Right cardiac atrium (tissue), 5 donors: ENCODE results near the gene LGALS9C. TPM values are rescaled to one million over a fixed set of nuclear protein-coding genes. Genes with fewer than 3 reads are reported as not detected.
"Not testable (repeated sequence)": the region's sequence is repeated elsewhere in the genome, so short reads cannot be mapped to it uniquely, and the experiment has no call there.

ENCODE experiments used
- ATAC-seq, 2 donors: fragments of 200-7000 bp; cut with Tn5 transposase; one replicate each; pipeline versions ENCODE4 v1.8.0 to v1.9.1; 2020; ENCODE audit warnings: moderate library complexity in 2 of 2, mild to moderate bottlenecking in 1 of 2
- DNase-seq, 3 donors: peaks; one replicate each; pipeline ENCODE4 v3.0.0-alpha.2; 2020
- H3K27ac ChIP-seq: one replicate; pipeline ENCODE4 v1.5.1; 2013; ENCODE audit warnings: mild to moderate bottlenecking, low read length, control low read depth, moderate library complexity
- H3K27me3 ChIP-seq: one replicate; pipeline ENCODE4 v1.6.1; 2013; ENCODE audit not compliant: control insufficient read depth, insufficient read depth
- H3K4me1 ChIP-seq: one replicate; pipeline ENCODE4 v1.6.1; 2013; ENCODE audit warnings: low read length; ENCODE audit not compliant: control insufficient read depth, insufficient read depth
- H3K4me3 ChIP-seq: one replicate; pipeline ENCODE4 v1.5.1; 2013; ENCODE audit warnings: low read length, control low read depth
- H3K9me3 ChIP-seq: one replicate; pipeline ENCODE4 v1.6.1; 2013; ENCODE audit warnings: low read length; ENCODE audit not compliant: control insufficient read depth
- WGBS: extraction: QIAGEN DNeasy Blood & Tissue Kit; methylation state at CpG from one replicate; pipeline ENCODE4 v1.1.7; 2013; 5-methylcytosine and 5-hydroxymethylcytosine counted together
- intact Hi-C, 4 donors: fragments of 100-400 bp; cut with DNase I; formaldehyde crosslinking; loops; one replicate each; pipeline versions ENCODE4 v1.11.0 to v1.14.0; 2022 to 2023
- polyA plus RNA-seq: library from polyadenylated mRNA; stranded (reverse); fragments of 200-250 nt; gene quantifications from one replicate; pipeline ENCODE4 v1.2.3, GENCODE V29; 2013
- total RNA-seq, 4 donors: library from RNA; stranded (reverse); fragmentation: NEBNext Ultra II Directional; extraction: Animal tissue kit (Norgen Biotek cat#: 25700); gene quantifications; one replicate each; pipeline ENCODE4 v1.2.1, GENCODE V29; 2021
- donor health status: healthy with polysubstance abuse.
- donor health status: DM: no; HTN: yes; CAD: no.
- donor health status: DM: no; HTN: no; CAD: no.
- donor health status: DM: no; HTN: yes; CAD: no; lungs with severe emphysema.
- donor health status: DM: yes; HTN: yes; CAD: no.

The LGALS9C gene
- total and polyA plus RNA-seq, 5 donors, result 0.20 TPM; not detected in 4

DNA sequence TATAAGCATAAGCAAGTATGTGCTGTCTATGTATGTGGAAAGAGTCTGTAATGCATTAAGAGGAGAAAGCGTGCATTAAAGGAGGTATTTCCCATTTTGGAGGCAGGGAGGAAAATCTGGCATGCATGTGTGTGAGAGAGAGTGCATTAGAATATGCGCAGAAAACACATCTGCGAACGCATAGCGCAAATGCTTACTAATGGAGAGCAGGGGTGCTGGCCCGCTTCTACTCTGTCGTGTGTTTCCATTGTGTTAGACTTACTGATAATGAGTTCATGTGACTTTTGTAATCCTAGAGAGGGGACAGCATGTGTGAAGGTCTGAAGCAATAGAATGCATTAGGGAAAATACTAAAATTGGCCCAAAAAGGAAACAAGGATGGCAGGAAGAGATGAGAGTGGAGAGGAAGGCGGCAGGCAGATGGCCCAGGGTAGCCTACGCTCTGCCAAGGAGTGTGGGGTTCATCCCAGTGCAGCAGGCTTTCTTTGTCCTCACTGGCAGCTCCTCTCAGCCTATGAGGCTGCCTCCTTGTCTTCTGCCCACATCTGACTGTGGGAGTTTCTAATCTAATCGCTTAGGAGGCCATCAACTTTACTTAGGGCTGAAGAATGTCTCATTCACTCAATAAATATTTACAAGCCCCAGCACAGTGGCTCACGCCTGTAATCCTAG, 12.6 kb upstream of the LGALS9C start:
- H3K9me3 ChIP-seq, H3K4me3 ChIP-seq, intact Hi-C loops, DNase-seq, H3K27ac ChIP-seq, H3K27me3 ChIP-seq, H3K4me1 ChIP-seq, ATAC-seq: not testable (repeated sequence)
- 72% methylated on average over 9 of the region's 11 CpGs for WGBS

DNA sequence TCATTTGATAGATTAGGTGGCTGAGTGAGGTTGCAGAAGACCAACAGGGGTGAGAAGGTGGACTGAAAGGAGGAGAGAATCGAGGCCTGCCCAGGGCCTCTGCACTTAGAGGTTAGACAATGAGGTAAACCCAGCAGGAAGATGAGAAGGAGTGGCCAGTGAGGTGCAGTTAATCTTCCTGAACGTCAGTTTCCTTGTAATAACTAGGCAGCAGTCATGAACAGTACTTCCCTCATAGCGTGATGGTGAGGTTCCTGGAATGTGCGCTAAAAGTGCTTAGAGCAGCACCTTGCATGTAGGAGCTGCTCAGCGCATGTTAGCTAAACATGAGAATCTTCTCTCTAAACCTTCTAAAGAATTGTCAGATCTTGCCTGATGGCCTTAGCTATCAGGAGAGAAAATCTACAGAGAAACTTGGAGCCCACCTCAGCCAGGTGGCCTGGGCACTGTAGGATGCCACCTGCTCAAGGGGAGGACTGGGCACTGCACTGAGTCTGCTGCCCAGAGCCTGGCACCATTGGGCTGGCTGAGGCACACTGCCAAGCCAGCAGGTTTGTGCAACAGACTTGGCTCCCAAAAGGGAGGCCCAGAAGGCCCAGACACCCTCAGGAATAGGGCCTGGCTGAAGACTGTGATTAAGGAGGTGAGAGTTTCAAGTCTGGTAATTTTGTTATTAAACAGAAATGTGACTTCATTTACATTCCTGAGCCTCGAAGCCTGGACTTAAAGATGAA, 10.2 kb upstream of the LGALS9C start:
- H3K27ac ChIP-seq, H3K27me3 ChIP-seq, H3K4me1 ChIP-seq, ATAC-seq, intact Hi-C loops, H3K9me3 ChIP-seq, H3K4me3 ChIP-seq: not testable (repeated sequence)
- 72% methylated on average over 6 of the region's 6 CpGs for WGBS
- peak in 1 of 3 donors; percentile 6 for DNase-seq

DNA sequence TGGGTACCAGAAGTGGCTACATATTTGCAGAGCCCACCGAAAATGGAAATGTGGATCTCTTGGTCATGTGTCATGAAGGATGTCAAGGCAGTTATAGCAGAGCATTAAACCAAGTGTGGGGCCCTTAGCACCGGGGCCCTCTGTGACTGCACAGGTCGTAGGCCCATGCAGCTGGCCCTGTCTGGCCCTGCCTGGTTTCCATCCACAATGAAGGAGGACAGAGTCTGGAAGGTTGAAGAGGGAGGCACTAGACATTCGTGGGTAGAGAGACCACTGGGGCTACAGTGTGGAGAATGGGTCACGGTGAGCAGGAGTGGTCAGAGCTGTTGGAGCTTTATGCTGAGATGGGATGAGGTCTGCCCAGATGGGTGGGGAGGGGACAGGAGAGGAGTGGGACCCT, 9.6 kb upstream of the LGALS9C start:
- H3K4me3 ChIP-seq, H3K27ac ChIP-seq, ATAC-seq, H3K27me3 ChIP-seq, H3K4me1 ChIP-seq, H3K9me3 ChIP-seq, intact Hi-C loops: not testable (repeated sequence)
- 84% methylated on average over 5 of the region's 5 CpGs for WGBS
- DNase-seq, result peak in 1 of 3 donors; percentile 9

DNA sequence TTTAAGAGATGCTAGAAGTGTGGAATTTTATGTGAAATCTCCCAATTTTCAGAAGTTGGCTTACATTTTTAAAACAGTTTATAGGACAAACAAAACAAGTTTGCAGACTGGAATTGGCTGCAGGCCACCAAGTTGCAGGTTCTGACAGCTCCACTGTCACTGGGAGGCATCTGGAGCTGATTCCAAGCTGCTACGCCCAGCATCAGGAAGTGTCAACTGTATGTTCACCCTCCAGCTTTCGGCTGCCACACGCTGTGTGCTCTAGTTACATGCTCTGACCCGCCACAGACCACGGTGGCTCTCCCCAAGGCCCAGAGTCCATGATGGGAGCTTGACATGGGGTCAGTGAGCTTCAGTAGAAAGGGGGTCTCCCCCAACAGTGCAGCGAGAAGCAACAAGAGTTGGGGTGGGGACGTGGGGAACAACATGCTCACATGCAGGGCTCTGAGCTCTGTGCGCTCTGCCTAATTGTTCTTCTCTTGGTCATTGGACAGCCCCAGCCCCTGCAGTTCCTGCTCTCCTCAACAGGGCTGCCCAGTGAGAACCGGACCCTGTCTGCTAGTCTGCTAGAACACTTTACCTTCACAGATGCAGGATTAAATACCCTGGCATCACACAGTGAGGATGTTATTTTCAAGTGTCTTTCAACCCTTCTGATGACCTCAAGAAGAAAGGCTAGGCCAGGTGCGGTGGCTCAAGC, 8.0 kb upstream of the LGALS9C start:
- H3K27ac ChIP-seq, H3K27me3 ChIP-seq, H3K4me1 ChIP-seq, DNase-seq, intact Hi-C loops, H3K9me3 ChIP-seq, H3K4me3 ChIP-seq, ATAC-seq: not testable (repeated sequence)
- WGBS, result 73% methylated on average over 9 of the region's 10 CpGs

DNA sequence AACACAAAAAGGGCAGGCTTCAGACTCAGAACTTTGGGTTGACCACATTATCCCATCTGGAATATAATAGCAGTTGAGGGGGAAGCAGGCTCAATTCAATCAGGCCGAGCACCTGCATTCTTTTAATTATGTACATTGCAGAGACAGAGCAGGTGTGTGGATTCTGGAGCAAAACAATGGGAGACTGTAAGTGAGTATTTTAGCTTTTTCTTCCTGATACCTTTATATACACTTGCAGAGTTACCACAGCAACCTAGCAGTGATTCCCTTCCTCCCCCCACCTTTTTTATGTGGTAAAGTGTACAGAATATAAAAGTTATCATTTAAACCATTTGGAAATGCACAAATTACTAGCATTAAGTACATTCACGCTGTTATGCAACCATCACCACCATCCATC, 6.8 kb upstream of the LGALS9C start:
- not testable (repeated sequence) for ATAC-seq
- WGBS, result 92% methylated on average over 2 of the region's 2 CpGs

DNA sequence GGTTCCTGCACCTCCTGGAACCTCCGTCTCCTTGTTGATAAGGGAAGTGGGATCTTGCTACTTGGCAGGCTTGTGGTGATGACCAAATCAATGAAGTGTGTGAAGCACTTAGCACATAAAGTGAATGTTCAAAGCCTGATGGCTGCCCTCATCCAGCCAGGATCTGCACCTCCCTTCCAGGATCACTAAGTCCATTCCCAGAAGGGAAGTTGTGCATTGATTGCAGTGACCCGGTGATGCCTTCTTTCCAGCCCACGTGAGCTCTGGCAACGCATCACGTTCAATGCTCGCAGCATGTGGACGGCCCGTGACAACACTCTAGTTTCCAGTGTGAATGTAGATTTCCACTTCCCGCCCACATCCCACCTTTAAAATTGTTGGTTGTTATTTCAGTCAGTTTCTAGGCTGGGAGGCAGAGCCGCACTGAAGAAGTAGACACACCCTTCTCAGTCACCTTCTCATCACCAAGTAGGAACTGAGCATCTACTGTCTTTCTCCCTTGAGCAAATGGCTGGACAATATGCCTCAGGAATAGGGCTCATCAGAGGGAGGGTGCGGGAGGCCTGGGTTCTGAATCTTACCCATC, 6.2 kb upstream of the LGALS9C start:
- H3K4me1 ChIP-seq, DNase-seq, H3K4me3 ChIP-seq, ATAC-seq, H3K9me3 ChIP-seq, intact Hi-C loops, H3K27ac ChIP-seq, H3K27me3 ChIP-seq: not testable (repeated sequence)
- 63% methylated on average over 7 of the region's 11 CpGs for WGBS

More for the DNA sequence above, 6.8 kb upstream of the LGALS9C start:
- H3K4me3 ChIP-seq, H3K27ac ChIP-seq, intact Hi-C loops, H3K27me3 ChIP-seq, H3K9me3 ChIP-seq, DNase-seq, H3K4me1 ChIP-seq: not testable (repeated sequence)

DNA sequence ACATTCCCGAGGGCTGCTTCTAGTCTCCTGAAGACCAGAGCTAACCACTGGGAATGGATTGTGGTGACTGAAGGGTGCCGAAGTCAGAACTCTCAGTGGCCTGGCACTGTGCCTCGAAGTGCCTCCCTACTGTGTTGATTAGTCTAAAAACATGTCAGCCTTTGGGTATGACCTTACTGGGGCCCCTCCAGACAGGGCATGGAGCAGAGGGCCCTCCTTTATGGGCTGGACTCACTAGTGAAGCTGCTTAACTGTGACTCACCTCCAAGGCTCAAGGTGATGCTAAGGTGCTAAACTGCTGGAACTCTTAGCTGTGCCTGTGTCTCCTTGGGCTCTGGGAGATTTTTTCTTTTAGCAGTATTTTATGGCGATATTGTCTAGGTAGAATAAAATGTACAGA, 2.6 kb upstream of the LGALS9C start:
- intact Hi-C loops, H3K4me1 ChIP-seq, H3K27ac ChIP-seq, H3K4me3 ChIP-seq, H3K9me3 ChIP-seq, ATAC-seq, H3K27me3 ChIP-seq, DNase-seq: not testable (repeated sequence)
- WGBS, result 60% methylated on average over 3 of the region's 4 CpGs

DNA sequence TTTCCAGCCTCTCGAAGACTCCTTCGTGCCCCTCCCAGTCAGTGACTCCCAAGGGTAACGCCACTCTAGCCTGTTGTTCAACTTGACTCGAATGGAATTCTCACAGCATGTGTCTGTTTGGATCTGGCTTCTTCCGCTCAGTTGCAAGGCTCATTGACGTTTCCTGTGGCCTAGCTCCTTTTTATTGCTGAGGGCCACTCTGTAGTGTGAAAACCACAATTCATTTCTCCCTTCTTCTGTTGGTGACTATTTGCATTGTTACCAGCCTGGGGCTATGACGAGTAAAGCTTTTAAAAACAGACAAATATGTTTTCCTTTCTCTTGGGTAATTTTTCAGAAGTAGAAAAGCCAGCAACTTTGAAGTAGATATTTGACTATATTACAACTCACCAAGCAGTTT, 1.8 kb upstream of the LGALS9C start:
- H3K4me1 ChIP-seq, intact Hi-C loops, DNase-seq, H3K4me3 ChIP-seq, H3K27ac ChIP-seq, H3K27me3 ChIP-seq, H3K9me3 ChIP-seq, ATAC-seq: not testable (repeated sequence)
- WGBS, result 55% methylated on average over 7 of the region's 7 CpGs

DNA sequence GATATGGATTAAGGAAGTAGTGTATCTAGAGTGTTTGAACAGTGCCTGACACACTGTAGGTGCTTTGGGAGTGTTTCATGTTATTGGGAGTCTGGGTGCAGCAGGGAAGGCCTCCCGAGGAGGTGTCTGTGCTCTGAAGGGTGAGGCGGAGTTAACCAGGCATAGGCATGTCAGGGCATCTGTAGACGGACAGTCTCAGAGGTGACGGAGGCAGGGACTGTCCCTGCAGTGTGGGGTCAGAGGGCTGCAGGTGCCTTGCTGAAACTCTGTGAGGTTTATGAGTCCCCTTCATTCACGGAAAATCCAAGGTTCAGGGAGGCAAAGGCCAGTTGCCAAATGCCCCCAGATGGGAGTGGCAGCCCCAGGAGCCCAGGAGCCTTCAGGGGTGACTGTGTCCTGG, 778 bp downstream of the LGALS9C start:
- H3K27ac ChIP-seq, H3K4me3 ChIP-seq, DNase-seq, H3K27me3 ChIP-seq, H3K9me3 ChIP-seq, H3K4me1 ChIP-seq, intact Hi-C loops, ATAC-seq: not testable (repeated sequence)
- 87% methylated on average over 2 of the region's 5 CpGs for WGBS

DNA sequence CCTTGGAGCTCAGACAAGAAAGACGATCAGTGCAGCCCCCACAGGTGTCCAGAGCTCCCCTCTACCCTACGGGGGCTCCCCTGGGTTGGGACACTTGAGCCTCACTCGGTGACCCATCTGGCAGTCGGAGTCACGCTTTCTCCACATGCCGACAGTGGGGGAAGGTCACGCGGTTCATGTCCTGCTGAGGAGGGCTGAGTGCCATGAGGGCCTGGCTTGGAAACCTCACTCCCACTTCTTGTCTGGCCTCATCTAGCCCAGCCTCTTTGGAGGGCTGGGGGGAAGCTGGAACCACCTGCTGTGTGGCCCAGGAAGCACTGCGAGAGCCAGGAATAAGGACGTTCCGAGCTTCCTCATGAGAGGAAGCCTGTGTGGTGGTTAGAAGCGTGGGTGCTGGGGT, 1.8 kb downstream of the LGALS9C start:
- WGBS, result 51% methylated on average over 7 of the region's 12 CpGs

More for the DNA sequence above, 1.8 kb downstream of the LGALS9C start:
- H3K4me1 ChIP-seq, intact Hi-C loops, H3K4me3 ChIP-seq, H3K27me3 ChIP-seq, DNase-seq, H3K9me3 ChIP-seq, H3K27ac ChIP-seq: not testable (repeated sequence)
- ATAC-seq, result peak; percentile 65 to 73
